ES-I3 (cell line): ENCODE measurements around the gene FAM171A1.
"Not testable (repeated sequence)": the region's sequence is repeated elsewhere in the genome, so short reads cannot be mapped to it uniquely, and the experiment has no call there.

Experiments used
- H3K36me3 ChIP-seq: 2 replicates; pipeline ENCODE4 v1.6.1; 2013; ENCODE audit warnings: mild to moderate bottlenecking, low read length, control low read depth, moderate library complexity; ENCODE audit not compliant: insufficient read depth
- H3K4me1 ChIP-seq: 2 replicates; pipeline ENCODE4 v1.6.1; 2013; ENCODE audit warnings: mild to moderate bottlenecking, control low read depth, low read length; ENCODE audit not compliant: insufficient read depth
- H3K9ac ChIP-seq: 2 replicates; pipeline ENCODE4 v1.6.1; 2013; ENCODE audit warnings: low read depth, mild to moderate bottlenecking, low read length, moderate library complexity
- H3K9me3 ChIP-seq: 2 replicates; pipeline ENCODE4 v1.6.1; 2013; ENCODE audit warnings: mild to moderate bottlenecking, low read length, moderate library complexity; ENCODE audit not compliant: control insufficient read depth, insufficient read depth

The FAM171A1 gene

DNA sequence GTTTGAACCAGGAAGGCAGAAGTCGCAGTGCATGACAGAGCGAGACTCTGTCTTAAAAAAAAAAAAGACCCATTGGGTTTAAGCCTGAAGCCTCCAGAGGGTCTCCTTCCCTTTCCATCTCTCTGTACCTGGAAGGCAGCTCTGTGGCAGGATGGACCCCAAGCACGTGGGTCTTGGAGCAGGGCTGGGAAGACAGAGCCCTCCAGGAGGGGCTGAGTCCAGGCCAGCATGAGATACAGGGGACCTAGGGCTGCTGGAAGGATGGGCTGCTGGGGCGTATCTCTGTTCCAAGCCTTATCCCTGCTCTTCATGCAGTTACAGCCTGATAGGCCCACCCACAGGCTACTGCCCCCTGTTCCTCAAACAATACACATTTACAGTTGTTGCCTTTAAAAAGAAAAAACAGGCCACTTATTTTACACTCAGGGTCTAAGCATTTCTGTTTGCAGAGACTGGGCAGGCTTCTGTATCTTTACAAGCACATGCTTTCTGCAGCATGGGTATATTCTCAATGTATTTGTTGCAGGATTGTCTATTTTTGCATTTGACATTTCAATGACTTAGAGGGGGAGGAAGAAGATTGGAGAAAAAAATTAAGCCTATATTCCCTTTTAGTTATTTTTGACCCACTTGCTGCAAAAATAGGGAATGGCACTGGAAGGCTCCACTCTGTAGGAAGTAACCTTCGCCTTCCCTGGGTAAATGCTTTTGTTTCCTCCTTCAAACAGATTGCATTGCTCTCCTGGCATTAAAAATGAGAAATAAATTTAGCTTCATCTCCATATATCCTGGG is 60.1 kb downstream of the FAM171A1 start:
- Histone ChIP-seq H3K4me1 (peaks cover 15% of the 10 kb centered on the region), H3K9ac (no peak overlapping the region), H3K9me3 (no peaks in the 10 kb centered on the region), H3K36me3 (no peaks in the 10 kb centered on the region)

DNA sequence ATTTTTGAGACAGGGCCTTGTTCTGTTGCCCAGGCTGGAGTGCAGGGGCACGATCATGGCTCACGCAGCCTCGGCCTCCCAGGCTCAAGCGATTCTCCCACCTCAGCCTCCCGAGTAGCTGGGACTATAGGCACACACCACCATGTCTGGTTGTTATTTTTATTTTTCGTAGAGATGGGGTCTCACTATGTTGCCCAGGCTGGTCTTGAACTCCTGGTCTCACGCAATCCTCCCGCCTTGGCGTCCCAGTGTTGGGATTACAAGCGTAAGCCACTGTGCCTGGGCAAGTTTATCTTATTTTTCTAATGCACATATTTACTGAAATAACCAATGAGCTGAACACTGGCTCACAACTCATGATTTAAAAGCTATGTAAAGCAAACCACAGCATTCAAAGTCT is 61.9 kb downstream of the FAM171A1 start:
- H3K36me3 ChIP-seq = no peaks in the 10 kb centered on the region
- H3K4me1 ChIP-seq = peaks cover 12% of the 10 kb centered on the region; the same call in 1 of the 2 replicates
- no peaks in the 10 kb centered on the region for H3K9me3 ChIP-seq
- H3K9ac ChIP-seq = no peak overlapping the region

GRCh38 chr10:15306735-15307280 is 64.3 kb downstream of the FAM171A1 start:
- Histone ChIP-seq H3K9ac (no peak overlapping the region), H3K4me1 (peaks cover 2% of the 10 kb centered on the region; the same call in 1 of the 2 replicates), H3K9me3 (no peaks in the 10 kb centered on the region), H3K36me3 (no peaks in the 10 kb centered on the region)

GRCh38 chr10:15305634-15306033 is 65.5 kb downstream of the FAM171A1 start:
- Histone ChIP-seq H3K9ac (no peak overlapping the region), H3K36me3 (no peaks in the 10 kb centered on the region)

GRCh38 chr10:15305161-15305560 is 65.9 kb downstream of the FAM171A1 start:
- Histone ChIP-seq H3K9me3 (no peaks in the 10 kb centered on the region), H3K36me3 (no peaks in the 10 kb centered on the region), H3K4me1 (no peaks in the 10 kb centered on the region), H3K9ac (no peak overlapping the region)

More at GRCh38 chr10:15305634-15306033, 65.5 kb downstream of the FAM171A1 start:
- Histone ChIP-seq H3K4me1 (no peaks in the 10 kb centered on the region), H3K9me3 (no peaks in the 10 kb centered on the region)

GRCh38 chr10:15302188-15302956 is 68.7 kb downstream of the FAM171A1 start:
- H3K9ac ChIP-seq, H3K36me3 ChIP-seq, H3K4me1 ChIP-seq, H3K9me3 ChIP-seq: not testable (repeated sequence)

- no peaks in the 10 kb centered on the region for H3K4me1 ChIP-seq
- no peaks in the 10 kb centered on the region for H3K36me3 ChIP-seq
- no peak overlapping the region for H3K9ac ChIP-seq
Observed at GRCh38 chr10:15300697-15301096, 70.4 kb downstream of the FAM171A1 start.

DNA sequence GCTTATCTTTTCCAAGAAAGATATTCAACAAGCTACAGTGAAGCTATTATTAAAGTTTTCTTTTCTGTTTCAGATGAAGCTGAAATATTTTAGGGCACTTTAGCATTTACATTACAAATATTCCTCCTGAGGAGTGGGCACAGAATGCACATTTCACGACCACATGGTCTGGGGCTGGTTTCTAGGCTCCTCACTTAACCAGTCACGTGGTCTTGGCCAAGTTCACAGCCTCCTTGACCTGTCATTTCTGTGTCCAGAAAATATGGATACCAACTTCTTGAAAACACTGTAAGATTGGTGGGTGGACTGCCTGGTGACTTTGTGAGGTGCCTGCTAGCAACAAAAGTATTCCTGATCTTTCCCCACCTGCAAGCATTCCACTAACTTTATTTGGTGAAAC is 70.9 kb downstream of the FAM171A1 start:
- H3K9me3 ChIP-seq = no peaks in the 10 kb centered on the region
- no peak overlapping the region for H3K9ac ChIP-seq
- H3K4me1 ChIP-seq = no peaks in the 10 kb centered on the region
- no peaks in the 10 kb centered on the region for H3K36me3 ChIP-seq

More at GRCh38 chr10:15300697-15301096, 70.4 kb downstream of the FAM171A1 start:
- H3K9me3 ChIP-seq = no peaks in the 10 kb centered on the region

GRCh38 chr10:15296701-15297100 is 74.4 kb downstream of the FAM171A1 start:
- Histone ChIP-seq H3K36me3 (no peaks in the 10 kb centered on the region), H3K4me1 (no peaks in the 10 kb centered on the region), H3K9ac (no peak overlapping the region), H3K9me3 (no peaks in the 10 kb centered on the region)

GRCh38 chr10:15295537-15296325 is 75.4 kb downstream of the FAM171A1 start:
- Histone ChIP-seq H3K9ac (no peak overlapping the region), H3K9me3 (no peaks in the 10 kb centered on the region), H3K36me3 (no peaks in the 10 kb centered on the region), H3K4me1 (no peaks in the 10 kb centered on the region)

DNA sequence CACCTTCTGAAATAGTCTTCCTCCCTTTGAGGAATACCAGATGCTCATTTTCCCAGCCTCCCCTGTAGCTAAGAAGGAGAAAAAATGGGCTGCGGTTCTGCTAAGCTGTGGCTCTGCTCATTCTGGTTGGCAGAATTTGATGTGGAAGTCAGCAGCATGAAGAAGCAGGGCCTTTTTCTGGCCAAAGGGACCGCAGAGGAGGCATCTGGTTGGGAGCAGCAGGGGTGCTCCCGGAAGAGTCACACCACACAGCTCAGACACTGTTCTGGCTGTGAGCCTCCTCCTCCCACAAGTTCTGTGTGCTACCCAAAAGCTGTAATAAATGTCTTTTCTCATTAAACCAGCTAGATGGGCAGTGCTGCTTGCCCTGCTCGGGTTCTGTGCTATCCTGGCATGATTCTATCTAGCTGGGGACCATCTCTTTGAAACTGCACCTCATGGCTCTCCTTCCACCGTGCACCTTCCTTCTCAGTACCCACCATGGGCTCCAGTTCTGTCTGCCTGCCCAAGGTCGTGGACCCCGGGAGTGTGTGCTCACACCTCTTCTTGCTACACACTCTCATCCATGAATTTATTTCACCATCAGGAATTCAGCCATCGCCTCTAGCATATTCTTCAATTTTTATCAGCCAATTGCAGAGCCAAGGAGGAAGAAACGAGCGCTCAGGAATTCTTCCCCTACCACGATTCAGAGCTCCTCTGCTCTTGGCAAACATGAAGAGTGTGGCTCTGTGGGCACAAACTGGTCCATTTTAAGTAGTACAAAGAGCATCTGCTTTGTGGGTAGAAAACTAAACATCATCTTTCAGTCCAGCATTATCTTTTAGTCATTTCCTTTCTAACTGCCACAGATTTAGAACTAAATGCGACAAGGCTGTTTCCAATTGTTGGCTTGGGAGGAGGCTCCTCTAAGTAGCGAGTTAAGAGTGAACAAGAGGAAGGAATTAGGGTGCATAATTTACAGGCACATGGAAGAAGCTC is 76.9 kb downstream of the FAM171A1 start:
- Histone ChIP-seq H3K4me1 (peaks cover 8% of the 10 kb centered on the region; the same call in 1 of the 2 replicates), H3K9ac (no peak overlapping the region), H3K36me3 (no peaks in the 10 kb centered on the region), H3K9me3 (no peaks in the 10 kb centered on the region)

GRCh38 chr10:15290671-15291070 is 80.4 kb downstream of the FAM171A1 start:
- Histone ChIP-seq H3K36me3 (no peaks in the 10 kb centered on the region), H3K9me3 (no peaks in the 10 kb centered on the region), H3K9ac (no peak overlapping the region), H3K4me1 (peaks cover 8% of the 10 kb centered on the region; the same call in 1 of the 2 replicates)

DNA sequence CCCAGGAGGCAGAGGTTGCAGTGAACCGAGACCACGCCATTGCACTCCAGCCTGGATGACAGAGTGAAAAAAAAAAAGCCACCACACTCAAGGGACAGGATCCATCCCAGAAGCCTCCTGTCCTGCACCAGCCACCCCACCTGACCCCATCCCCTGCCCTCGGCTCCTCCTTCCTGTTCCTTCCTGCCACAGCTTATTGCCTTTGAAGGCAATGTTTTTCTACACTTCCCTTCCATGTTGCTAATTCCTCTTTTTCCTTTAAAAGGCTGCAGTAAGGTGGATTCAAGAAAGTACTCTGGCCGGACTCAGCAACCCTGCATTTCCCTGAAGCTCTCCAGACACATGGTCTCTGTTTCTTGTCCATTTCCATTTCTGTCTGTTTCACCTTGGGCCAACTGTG is 80.9 kb downstream of the FAM171A1 start:
- no peaks in the 10 kb centered on the region for H3K9me3 ChIP-seq
- no peaks in the 10 kb centered on the region for H3K36me3 ChIP-seq
- peaks cover 8% of the 10 kb centered on the region; the same call in 1 of the 2 replicates for H3K4me1 ChIP-seq
- no peak overlapping the region for H3K9ac ChIP-seq
